ENCODE data around the gene MAN2A2. TPM values are rescaled to one million over a fixed set of nuclear protein-coding genes. Genes with fewer than 3 reads are reported as not detected.

MAN2A2 gene
- total and polyA plus RNA-seq, 2 donors (not counting 3 experiments of a cell fraction or from before 2014, with no cell fraction given) = 60.9 to 77.7 TPM

- H3K36me3 ChIP-seq (ENCODE audit: control insufficient read depth in 2 of 2, extremely low read depth in 1 of 2, insufficient read depth in 2 of 2, low read length in 2 of 2) = no peaks in the 10 kb centered on the region
- ChIA-PET POLR2A (no interaction called here), CTCF (interaction anchor here (1.3 to 8.1 kb wide), 5 partner anchors 8 to 281 kb away, joined by 4 to 66 read pairs (median 31); partner anchors contain the start of genes MAN2A2 and RCCD1)
- BruUV-seq (replicated peaks) = TSS peak; percentile 54
- H3K9me3 ChIP-seq (replicated peaks; ENCODE audit: control insufficient read depth, insufficient read depth, low read length) = no peaks in the 10 kb centered on the region
- peak overlapping the region; percentile 43 to 67 (median 49) for H3K4me3 ChIP-seq (replicated peaks in 1 of 3; ENCODE audit: insufficient read depth in 1 of 3, low read depth in 1 of 3, low read length in 3 of 3)
- dilution Hi-C loops (cut with MboI; ENCODE audit: extremely low pct_ligation_motif_present, low sequenced_read_pairs) (no loop called here), intact Hi-C loops (cut with micrococcal nuclease) (loop anchor here (5.0 kb wide), 1 partner anchor 427 kb away; no protein-coding TSS in a partner anchor)
- DNase-seq (ENCODE audit: low read depth, low spot score) (no peak), FAIRE-seq (no peak)
- H3K27ac ChIP-seq (ENCODE audit: insufficient read depth, low read depth, low read length) = peak overlapping the region; percentile 67
- H3K9me1 ChIP-seq (replicated peaks; ENCODE audit: control insufficient read depth, extremely low read depth, insufficient read depth, low read length) = no peaks in the 10 kb centered on the region
- H3K4me2 ChIP-seq (ENCODE audit: insufficient read depth, low read length) = peak overlapping the region; percentile 86
- H4K20me1 ChIP-seq (replicated peaks; ENCODE audit: control insufficient read depth, extremely low read depth, insufficient read depth, low read length) = no peaks in the 10 kb centered on the region
- H2AFZ ChIP-seq (ENCODE audit: low read depth, low read length) = peak overlapping the region; percentile 80
- no peaks in the 10 kb centered on the region for H3K79me2 ChIP-seq (ENCODE audit: control insufficient read depth, insufficient read depth, low read length)
- TF ChIP-seq POLR2AphosphoS5 (IDR thresholded peaks at IDR 0.05; ENCODE audit: insufficient read depth, low read depth, low read length) (no peak), GATA2 (IDR thresholded peaks at IDR 0.05; ENCODE audit: insufficient read depth, insufficient read length, low read depth, low read length) (no peak)
- peak overlapping the region; percentile 70 for H3K9ac ChIP-seq (replicated peaks; ENCODE audit: extremely low read depth, insufficient read depth, low read length)
- H3K4me1 ChIP-seq (ENCODE audit: control insufficient read depth, extremely low read depth, insufficient read depth, low read length) = peaks cover 16% of the 10 kb centered on the region
- no peaks in the 10 kb centered on the region for H3K27me3 ChIP-seq (ENCODE audit: control insufficient read depth in 2 of 2, insufficient read depth in 2 of 2, low read length in 2 of 2)
Observed at GRCh38 chr15:90929246-90930019, 26.3 kb downstream of the MAN2A2 start.

DNA sequence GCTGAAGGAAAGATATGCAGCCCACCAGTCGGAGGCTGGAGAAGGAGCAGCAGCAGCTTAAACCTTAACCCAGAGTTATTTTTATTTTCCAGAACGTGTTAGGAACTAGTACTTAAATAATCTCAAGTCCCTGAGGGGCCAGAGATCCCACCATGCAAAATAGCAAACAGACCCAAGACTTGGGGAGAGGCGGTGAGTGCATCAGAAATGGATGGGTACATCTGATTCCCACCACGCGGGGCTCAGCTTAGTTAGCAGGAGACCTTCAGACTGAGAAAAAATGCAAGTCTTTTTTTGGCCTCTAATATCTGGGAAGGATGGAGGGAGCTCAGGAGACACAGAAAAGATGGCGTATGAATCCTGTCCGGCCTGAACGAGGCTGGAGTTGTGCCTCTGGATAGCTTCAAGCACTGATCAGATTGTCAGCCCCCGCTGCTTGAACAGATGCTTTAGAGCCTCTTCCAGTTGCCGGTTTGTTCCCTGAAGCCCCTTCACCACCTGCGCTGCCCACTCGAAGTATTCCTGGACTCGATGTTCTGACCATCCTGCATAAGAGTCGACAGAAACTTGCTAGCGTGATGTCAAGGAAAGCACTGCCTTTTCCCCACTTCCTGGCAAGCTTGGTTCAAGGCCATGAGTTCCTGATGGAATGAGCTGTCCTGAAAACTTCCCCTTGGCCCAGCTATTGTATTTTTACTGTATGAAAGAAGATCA lies 27.9 kb downstream of the MAN2A2 start:
- no peaks in the 10 kb centered on the region for H4K20me1 ChIP-seq (replicated peaks; ENCODE audit: control insufficient read depth, extremely low read depth, insufficient read depth, low read length)
- ChIA-PET POLR2A (interaction anchor here (0.6 kb wide), 1 partner anchor 720 kb away, joined by 3 read pairs; no protein-coding TSS in a partner anchor), CTCF (interaction anchor here (0.5 to 8.1 kb wide), 14 partner anchors 9 to 610 kb away, joined by 3 to 66 read pairs (median 8); partner anchors contain the start of genes MAN2A2 and RCCD1)
- TF ChIP-seq GATA2 (IDR thresholded peaks at IDR 0.05; ENCODE audit: insufficient read depth, insufficient read length, low read depth, low read length) = no peak
- no peaks in the 10 kb centered on the region for H3K9me3 ChIP-seq (replicated peaks; ENCODE audit: control insufficient read depth, insufficient read depth, low read length)
- H3K9ac ChIP-seq (replicated peaks; ENCODE audit: extremely low read depth, insufficient read depth, low read length) = no peak overlapping the region
- H3K9me1 ChIP-seq (replicated peaks; ENCODE audit: control insufficient read depth, extremely low read depth, insufficient read depth, low read length) = no peaks in the 10 kb centered on the region
- peaks cover 6% of the 10 kb centered on the region for H3K79me2 ChIP-seq (ENCODE audit: control insufficient read depth, insufficient read depth, low read length)
- FAIRE-seq = peak; percentile 90
- no peaks in the 10 kb centered on the region for H3K36me3 ChIP-seq (ENCODE audit: control insufficient read depth in 2 of 2, extremely low read depth in 1 of 2, insufficient read depth in 2 of 2, low read length in 2 of 2)
- BruUV-seq (replicated peaks) = no TSS peak
- peak overlapping the region; percentile 56 for H3K4me2 ChIP-seq (ENCODE audit: insufficient read depth, low read length)
- DNase-seq (ENCODE audit: low read depth, low spot score) = peak; percentile 39
- H2AFZ ChIP-seq (ENCODE audit: low read depth, low read length) = peak overlapping the region; percentile 6
- dilution Hi-C loops (cut with MboI; ENCODE audit: extremely low pct_ligation_motif_present, low sequenced_read_pairs) = no loop called here
- H3K27me3 ChIP-seq (ENCODE audit: control insufficient read depth in 2 of 2, insufficient read depth in 2 of 2, low read length in 2 of 2) = no peaks in the 10 kb centered on the region
- H3K27ac ChIP-seq (ENCODE audit: insufficient read depth, low read depth, low read length) = no peak overlapping the region
- no peak overlapping the region for H3K4me3 ChIP-seq (replicated peaks in 1 of 3; ENCODE audit: insufficient read depth in 1 of 3, low read depth in 1 of 3, low read length in 3 of 3)
- intact Hi-C loops (cut with micrococcal nuclease) = loop anchor here (1.0 to 5.0 kb wide), 2 partner anchors 29 to 429 kb away; no protein-coding TSS in a partner anchor
- peaks cover 27% of the 10 kb centered on the region for H3K4me1 ChIP-seq (ENCODE audit: control insufficient read depth, extremely low read depth, insufficient read depth, low read length)
